OCI-LY1 (cell line): ENCODE data around the gene MSH3.

Experiments used
- CTCF ChIP-seq: fragments of 200-600 bp; sonication (generic), shearing (Covaris generic); IDR thresholded peaks from 2 replicates; pipeline ENCODE4 v1.5.1; 2017; ENCODE audit warnings: mild to moderate bottlenecking, antibody characterized with exemption, low read length, moderate library complexity, mixed read lengths
- EZH2 ChIP-seq: fragments of 200-600 bp; sonication (generic), shearing (Covaris generic); IDR thresholded peaks from 2 replicates; pipeline ENCODE4 v1.8.0; 2017; ENCODE audit warnings: borderline replicate concordance, mixed run types, mild to moderate bottlenecking, antibody characterized with exemption, low read length, moderate library complexity, mixed read lengths

GRCh38 chr5:80672140-80672736 is 17.8 kb downstream of the MSH3 start:
- TF ChIP-seq CTCF: peak; percentile 78
- no peak for TF ChIP-seq EZH2
